Measurements from ENCODE around the gene MED27. TPM values are rescaled to one million over a fixed set of nuclear protein-coding genes. Genes with fewer than 3 reads are reported as not detected.

MED27 gene
- total RNA-seq, 1 donor: 25.7 TPM

DNA sequence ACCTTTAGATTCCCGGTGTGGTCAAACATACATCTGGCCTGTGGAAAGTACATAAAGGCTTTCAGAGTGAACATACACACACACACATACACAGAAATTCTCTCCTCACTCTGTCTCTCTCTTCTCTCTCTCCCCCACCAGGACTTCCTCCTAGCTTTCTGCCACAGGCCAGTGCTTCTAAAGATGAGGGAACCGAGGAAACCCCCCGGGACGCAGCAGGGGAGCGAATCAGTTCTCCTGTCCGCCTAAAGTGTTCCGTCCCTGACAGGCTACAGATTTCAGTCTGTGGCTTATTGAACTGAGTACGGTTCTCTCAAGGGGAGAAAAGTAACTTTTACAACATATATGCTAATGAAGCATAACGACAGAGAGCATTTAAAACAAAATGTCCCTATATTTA, 75.8 kb downstream of the MED27 start:
- no peak overlapping the region for H2AFZ ChIP-seq (ENCODE audit: low read length)

DNA sequence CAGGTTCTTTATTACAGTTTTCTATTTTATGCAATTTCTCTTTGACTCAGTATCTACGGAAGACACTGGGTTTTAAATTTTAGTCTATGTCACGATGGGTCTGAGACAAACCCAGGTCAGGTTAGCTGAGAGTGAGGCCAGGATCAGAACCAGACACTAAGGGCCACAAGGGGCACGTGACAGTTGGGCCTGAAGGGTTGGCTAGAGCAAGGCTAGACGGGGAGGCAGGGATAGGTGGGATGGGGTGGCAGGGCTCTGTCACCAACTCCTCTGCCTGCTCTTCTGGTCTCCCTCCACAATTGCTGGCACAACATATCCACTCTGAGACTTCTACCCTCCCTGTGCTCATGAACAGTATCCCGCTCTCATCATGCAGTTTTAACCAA, 76.4 kb downstream of the MED27 start:
- H3K27ac ChIP-seq (ENCODE audit: low read depth, low read length): no peak overlapping the region
- H3K27me3 ChIP-seq (ENCODE audit: insufficient read depth, low read length): no peaks in the 10 kb centered on the region
- no peak overlapping the region for H2AFZ ChIP-seq (ENCODE audit: low read length)
- no peak for TF ChIP-seq CTCF (IDR thresholded peaks at IDR 0.05; ENCODE audit: extremely low read depth, low read depth, low read length)
- H3K4me1 ChIP-seq (ENCODE audit: insufficient read depth, low read length): peaks cover 29% of the 10 kb centered on the region
- no peaks in the 10 kb centered on the region for H3K9me3 ChIP-seq (ENCODE audit: low read depth, low read length)
- H3K36me3 ChIP-seq (ENCODE audit: insufficient read depth, low read length): no peaks in the 10 kb centered on the region
- H3K79me2 ChIP-seq (ENCODE audit: insufficient read depth, low read length): peaks cover 64% of the 10 kb centered on the region
- no peak overlapping the region for H3K4me2 ChIP-seq (ENCODE audit: insufficient read depth, low read length)
- H3K4me3 ChIP-seq (ENCODE audit: insufficient read depth, low read length): no peak overlapping the region
- peaks cover 42% of the 10 kb centered on the region for H4K20me1 ChIP-seq (ENCODE audit: insufficient read depth, low read length)
- no peak for DNase-seq (ENCODE audit: insufficient read length, low spot score, missing footprints)

More for the DNA sequence above, 75.8 kb downstream of the MED27 start:
- Histone ChIP-seq H3K27me3 (ENCODE audit: insufficient read depth, low read length) (no peaks in the 10 kb centered on the region), H3K27ac (ENCODE audit: low read depth, low read length) (no peak overlapping the region), H3K4me2 (ENCODE audit: insufficient read depth, low read length) (no peak overlapping the region), H3K79me2 (ENCODE audit: insufficient read depth, low read length) (peaks cover 60% of the 10 kb centered on the region), H3K9me3 (ENCODE audit: low read depth, low read length) (no peaks in the 10 kb centered on the region), H3K4me1 (ENCODE audit: insufficient read depth, low read length) (peaks cover 34% of the 10 kb centered on the region), H4K20me1 (ENCODE audit: insufficient read depth, low read length) (peaks cover 46% of the 10 kb centered on the region), H3K36me3 (ENCODE audit: insufficient read depth, low read length) (no peaks in the 10 kb centered on the region), H3K4me3 (ENCODE audit: insufficient read depth, low read length) (no peak overlapping the region)
- TF ChIP-seq CTCF (IDR thresholded peaks at IDR 0.05; ENCODE audit: extremely low read depth, low read depth, low read length): no peak
- no peak for DNase-seq (ENCODE audit: insufficient read length, low spot score, missing footprints)

DNA sequence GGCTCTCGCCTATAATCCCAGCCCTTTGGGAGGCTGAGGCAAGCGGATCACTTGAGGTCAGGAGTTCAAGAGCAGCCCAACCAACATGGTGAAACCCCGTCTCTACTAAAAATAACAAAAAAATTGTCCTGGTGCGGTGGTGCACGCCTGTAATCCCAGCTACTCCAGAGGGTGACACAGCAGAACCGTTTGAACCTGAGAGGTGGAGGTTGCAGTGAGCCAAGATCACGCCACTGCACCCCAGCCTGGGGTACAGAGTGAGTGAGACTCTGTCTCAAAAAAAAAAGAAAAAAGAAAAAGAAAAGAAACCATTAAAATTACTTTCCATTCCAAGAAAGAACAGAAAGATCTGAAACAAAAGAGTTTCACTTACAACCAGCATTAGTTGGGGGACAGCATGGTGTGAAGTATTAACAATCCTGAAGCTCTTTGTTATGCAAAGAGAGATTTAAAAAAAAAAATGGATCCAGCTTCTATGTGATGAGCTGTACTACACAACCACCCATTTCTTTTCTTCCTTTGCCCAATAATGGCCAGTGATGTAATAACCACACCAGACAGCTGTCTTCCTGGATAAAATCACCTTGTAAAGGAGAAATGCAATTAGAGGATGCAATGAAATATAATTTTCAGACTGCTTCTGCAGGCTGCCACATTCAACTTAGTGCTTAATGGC, 76.9 kb downstream of the MED27 start:
- no peaks in the 10 kb centered on the region for H3K9me3 ChIP-seq (ENCODE audit: low read depth, low read length)
- peaks cover 29% of the 10 kb centered on the region for H3K4me1 ChIP-seq (ENCODE audit: insufficient read depth, low read length)
- H3K27me3 ChIP-seq (ENCODE audit: insufficient read depth, low read length): no peaks in the 10 kb centered on the region
- DNase-seq (ENCODE audit: insufficient read length, low spot score, missing footprints): no peak
- H3K4me2 ChIP-seq (ENCODE audit: insufficient read depth, low read length): no peak overlapping the region
- H3K36me3 ChIP-seq (ENCODE audit: insufficient read depth, low read length): no peaks in the 10 kb centered on the region
- no peak overlapping the region for H3K4me3 ChIP-seq (ENCODE audit: insufficient read depth, low read length)
- H2AFZ ChIP-seq (ENCODE audit: low read length): no peak overlapping the region
- peaks cover 63% of the 10 kb centered on the region for H3K79me2 ChIP-seq (ENCODE audit: insufficient read depth, low read length)
- H4K20me1 ChIP-seq (ENCODE audit: insufficient read depth, low read length): peaks cover 42% of the 10 kb centered on the region
- no peak for TF ChIP-seq CTCF (IDR thresholded peaks at IDR 0.05; ENCODE audit: extremely low read depth, low read depth, low read length)
- H3K27ac ChIP-seq (ENCODE audit: low read depth, low read length): no peak overlapping the region

- H2AFZ ChIP-seq (ENCODE audit: low read length): no peak overlapping the region
- H4K20me1 ChIP-seq (ENCODE audit: insufficient read depth, low read length): peaks cover 43% of the 10 kb centered on the region
- no peak for DNase-seq (ENCODE audit: insufficient read length, low spot score, missing footprints)
- no peak for TF ChIP-seq CTCF (IDR thresholded peaks at IDR 0.05; ENCODE audit: extremely low read depth, low read depth, low read length)
- peaks cover 27% of the 10 kb centered on the region for H3K4me1 ChIP-seq (ENCODE audit: insufficient read depth, low read length)
- H3K27me3 ChIP-seq (ENCODE audit: insufficient read depth, low read length): no peaks in the 10 kb centered on the region
- H3K27ac ChIP-seq (ENCODE audit: low read depth, low read length): no peak overlapping the region
- H3K4me3 ChIP-seq (ENCODE audit: insufficient read depth, low read length): no peak overlapping the region
- no peak overlapping the region for H3K4me2 ChIP-seq (ENCODE audit: insufficient read depth, low read length)
- no peaks in the 10 kb centered on the region for H3K36me3 ChIP-seq (ENCODE audit: insufficient read depth, low read length)
- H3K9me3 ChIP-seq (ENCODE audit: low read depth, low read length): no peaks in the 10 kb centered on the region
- H3K79me2 ChIP-seq (ENCODE audit: insufficient read depth, low read length): peaks cover 56% of the 10 kb centered on the region
Measured at GRCh38 chr9:132001567-132001966, 78.1 kb downstream of the MED27 start.
